Fibroblast of mammary gland (primary cell): ENCODE data around the gene CTIF.
A peak's percentile ranks its signal among the peaks of the same experiment; 100 is the strongest.

ENCODE experiments used
- DNase-seq: peaks from one replicate; pipeline ENCODE4 v3.0.0-alpha.2; 2010; ENCODE audit warnings: low read depth
- H3K4me3 ChIP-seq: 2 replicates; pipeline ENCODE4 v1.5.1; 2011; ENCODE audit warnings: low read depth, mild to moderate bottlenecking, low read length, moderate library complexity; ENCODE audit not compliant: control insufficient read depth
- CTCF ChIP-seq: conservative IDR thresholded peaks from 2 replicates; pipeline ENCODE4 v1.5.1; 2011; ENCODE audit warnings: low read depth, low read length, inconsistent platforms; ENCODE audit not compliant: control insufficient read depth, insufficient read depth

The CTIF gene

GRCh38 chr18:48567388-48567787 lies 28.6 kb downstream of the CTIF start:
- no peak overlapping the region for H3K4me3 ChIP-seq
- no peak for TF ChIP-seq CTCF
- no peak for DNase-seq

DNA sequence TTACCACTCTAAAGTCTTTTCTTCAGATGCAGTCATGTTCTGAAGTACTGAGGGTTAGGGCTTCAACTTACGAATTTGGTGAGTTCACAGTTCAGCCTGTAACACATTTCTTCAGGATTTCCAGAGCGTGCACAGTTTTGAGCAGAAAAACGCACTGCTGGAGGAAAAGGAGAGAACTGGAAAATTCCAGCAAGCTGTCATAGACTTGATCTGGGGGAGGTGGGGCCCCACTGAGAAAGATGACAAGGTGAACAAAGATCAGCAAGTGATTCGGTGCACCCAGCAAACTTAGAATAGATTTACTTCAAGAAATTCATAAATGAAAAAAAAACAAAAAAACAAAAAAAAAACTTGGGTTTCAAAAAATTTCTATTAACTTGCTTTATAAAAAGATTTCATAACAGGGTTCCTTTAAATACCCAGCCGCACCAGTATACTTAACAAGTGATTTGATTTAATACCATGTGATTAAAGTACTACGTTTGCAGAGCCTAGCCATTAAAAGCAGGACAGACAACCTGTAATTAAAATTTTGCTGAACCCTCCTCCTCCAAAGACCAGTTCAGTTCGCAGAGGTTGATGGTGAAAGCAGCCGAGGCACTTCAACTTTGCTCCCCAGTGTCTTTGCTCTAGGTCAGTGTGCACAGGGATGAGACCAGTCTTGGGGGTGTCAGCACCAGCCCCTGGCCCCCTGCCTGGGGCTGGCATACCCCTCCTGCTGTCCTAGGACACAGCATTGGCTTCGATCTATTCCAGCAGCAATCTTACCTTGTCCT lies 30.5 kb downstream of the CTIF start:
- TF ChIP-seq CTCF: no peak
- DNase-seq: no peak
- no peak overlapping the region for H3K4me3 ChIP-seq

DNA sequence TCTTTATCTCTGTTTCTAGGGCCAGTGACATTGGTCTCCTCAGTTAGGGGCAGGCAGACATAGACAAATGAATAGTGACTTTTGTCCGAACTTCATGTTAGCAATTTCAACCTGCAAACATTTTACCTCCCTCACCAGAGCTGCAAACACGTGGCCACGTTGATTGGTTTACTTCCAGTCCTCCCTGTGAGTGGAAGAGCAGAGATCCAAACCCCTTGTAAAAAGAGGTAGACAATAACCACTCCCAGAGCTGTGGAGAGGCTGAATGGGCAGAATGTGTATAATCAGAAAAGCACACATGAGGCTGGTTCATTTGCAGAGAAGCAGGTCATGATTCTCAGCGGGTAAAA lies 31.1 kb downstream of the CTIF start:
- no peak for DNase-seq
- TF ChIP-seq CTCF: no peak
- no peak overlapping the region for H3K4me3 ChIP-seq

- H3K4me3 ChIP-seq: no peak overlapping the region
- DNase-seq: no peak
- TF ChIP-seq CTCF: no peak
These were observed 31.5 kb downstream of the CTIF start for GRCh38 chr18:48570313-48570712.

GRCh38 chr18:48571639-48572384 lies 33.0 kb downstream of the CTIF start:
- H3K4me3 ChIP-seq: no peak overlapping the region
- TF ChIP-seq CTCF: no peak
- peak; percentile 65 for DNase-seq

DNA sequence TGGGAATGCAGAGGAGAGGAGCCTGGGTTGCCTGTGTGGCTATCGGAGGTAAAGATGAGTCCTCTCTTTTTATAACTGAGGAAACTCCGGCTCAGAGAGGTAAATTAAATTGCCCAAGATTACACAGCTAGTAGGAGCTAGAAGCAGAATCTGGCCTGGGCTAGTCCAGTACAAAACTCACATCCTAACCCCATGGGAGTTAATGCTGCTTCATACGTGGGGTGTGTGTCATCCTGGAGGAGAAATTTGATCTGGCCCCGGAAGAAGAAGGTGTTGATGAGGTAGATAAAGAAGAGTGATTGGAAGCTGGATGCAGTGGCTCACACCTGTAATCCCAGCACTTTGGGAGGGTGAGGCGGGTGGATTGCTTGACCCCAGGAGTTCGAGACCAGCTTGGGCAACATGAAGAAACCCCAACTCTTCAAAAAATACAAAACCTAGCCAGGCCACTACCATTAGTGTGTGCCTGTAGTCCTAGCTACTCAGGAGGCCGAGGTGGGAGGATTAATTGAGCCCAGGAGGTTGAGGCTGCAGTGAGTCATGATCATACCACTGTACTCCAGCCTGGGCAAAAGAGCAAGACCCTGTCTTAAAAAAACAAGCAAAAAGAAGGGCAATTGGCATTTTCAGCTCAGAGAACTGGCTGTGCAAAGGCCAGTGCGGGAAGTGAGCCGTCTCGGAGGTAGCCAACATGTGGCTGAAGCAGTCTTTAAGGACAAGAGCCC lies 33.7 kb downstream of the CTIF start:
- DNase-seq: peak; percentile 81
- no peak overlapping the region for H3K4me3 ChIP-seq
- TF ChIP-seq CTCF: no peak
